Stimulated activated naive CD8-positive, alpha-beta T cell treated with anti-CD3 and anti-CD28 coated beads, Interleukin-15, Interleukin-2, amounts not matched to agents 100 U/mL and 50 U/mL, for 24 hours (primary cell): ENCODE measurements around the gene PLSCR5.

ENCODE experiments used
- ATAC-seq: fragments of 150-1000 bp; cut with Tn5 transposase; one replicate; pipeline ENCODE4 v1.10.0; 2021
- DNase-seq: peaks from one replicate; pipeline ENCODE4 v3.0.0; 2021

PLSCR5 gene

DNA sequence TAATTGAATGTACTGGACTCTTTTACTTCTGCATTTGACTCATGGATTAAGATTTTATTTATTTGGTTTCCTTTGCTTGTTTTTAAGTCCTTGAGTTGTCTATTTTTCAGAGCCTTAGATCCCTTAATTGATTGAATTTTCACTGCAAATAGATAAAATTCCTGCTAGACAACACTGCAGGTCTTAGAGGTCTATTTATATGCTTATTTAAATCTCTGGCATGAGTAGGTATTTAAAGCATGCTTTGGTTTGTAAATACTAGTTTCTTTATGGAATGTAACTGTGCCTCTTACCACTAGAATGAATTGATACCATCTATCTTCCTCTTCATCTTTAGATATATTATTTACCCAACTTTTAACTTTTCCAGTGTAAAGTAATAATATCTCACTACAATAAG lies 20.0 kb downstream of the PLSCR5 start:
- ATAC-seq (no peak), DNase-seq (no peak)

- DNase-seq, result no peak
- no peak for ATAC-seq
These were observed 23.1 kb downstream of the PLSCR5 start for GRCh38 chr3:146581951-146582467.

- no peak for DNase-seq
These were observed 24.0 kb downstream of the PLSCR5 start for GRCh38 chr3:146581080-146581601.

DNA sequence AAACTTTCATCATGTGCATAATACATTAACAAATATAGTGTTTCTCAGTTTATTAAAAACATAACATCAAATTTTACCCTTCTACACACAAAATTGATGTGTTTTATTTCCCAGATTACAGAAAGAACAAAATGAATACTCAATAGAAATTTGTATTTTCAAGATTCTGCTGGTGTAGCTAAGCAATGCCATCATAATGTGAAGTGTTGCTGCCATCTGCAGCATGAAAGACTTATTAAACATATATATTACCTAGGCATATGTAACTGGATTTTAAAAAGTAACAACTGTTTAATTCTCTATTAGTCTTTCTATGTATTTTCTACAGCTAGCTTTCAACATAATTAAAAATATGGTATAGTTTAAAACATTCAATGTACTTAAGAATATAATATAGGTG lies 27.5 kb downstream of the PLSCR5 start:
- ATAC-seq, result no peak

More at GRCh38 chr3:146581080-146581601, 24.0 kb downstream of the PLSCR5 start:
- no peak for ATAC-seq

DNA sequence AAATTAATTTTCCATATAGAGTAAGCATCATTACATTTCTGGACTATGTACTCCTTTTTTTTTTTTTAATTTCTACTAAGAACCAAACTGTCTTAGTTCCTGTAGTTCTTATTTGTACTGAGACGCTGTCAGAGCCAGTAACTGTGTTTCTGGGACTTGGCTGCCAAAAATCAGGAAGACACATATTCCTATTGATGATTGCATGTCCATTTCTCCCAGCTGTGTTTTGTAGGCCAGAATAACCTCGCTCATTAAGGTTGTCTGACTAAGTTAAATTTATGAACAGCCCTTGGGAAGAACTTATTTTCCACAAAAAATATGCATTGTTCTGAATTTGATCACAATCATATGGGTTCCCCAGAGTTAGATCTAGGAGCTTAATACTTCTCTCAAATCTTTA lies 29.5 kb downstream of the PLSCR5 start:
- DNase-seq (no peak), ATAC-seq (no peak)

More for the DNA sequence above, 27.5 kb downstream of the PLSCR5 start:
- DNase-seq, result peak; percentile 7

DNA sequence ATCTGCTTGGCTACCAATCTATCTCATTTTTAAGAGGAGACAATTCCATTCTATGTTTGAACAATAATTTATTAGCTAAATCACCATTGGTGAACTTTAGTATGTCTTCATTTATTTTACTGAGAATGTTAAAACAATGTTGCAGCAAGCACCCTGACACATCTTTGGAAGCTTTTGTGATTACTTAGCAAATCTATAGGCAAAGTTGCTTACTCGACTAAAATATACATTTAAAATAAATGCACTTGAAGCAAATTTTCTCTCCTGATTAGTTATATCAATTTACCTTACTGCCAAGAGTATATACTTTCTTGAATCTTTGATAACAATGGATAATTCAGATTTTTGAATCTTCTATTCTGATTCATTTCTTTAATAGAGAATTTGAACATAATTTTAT lies 31.0 kb downstream of the PLSCR5 start:
- no peak for DNase-seq
- no peak for ATAC-seq

- DNase-seq (no peak), ATAC-seq (no peak)
These were observed 35.8 kb downstream of the PLSCR5 start for GRCh38 chr3:146569314-146569713.

GRCh38 chr3:146566138-146566537 lies 39.0 kb downstream of the PLSCR5 start:
- no peak for ATAC-seq
- DNase-seq, result no peak

GRCh38 chr3:146561879-146562278 lies 43.3 kb downstream of the PLSCR5 start:
- DNase-seq, result no peak

DNA sequence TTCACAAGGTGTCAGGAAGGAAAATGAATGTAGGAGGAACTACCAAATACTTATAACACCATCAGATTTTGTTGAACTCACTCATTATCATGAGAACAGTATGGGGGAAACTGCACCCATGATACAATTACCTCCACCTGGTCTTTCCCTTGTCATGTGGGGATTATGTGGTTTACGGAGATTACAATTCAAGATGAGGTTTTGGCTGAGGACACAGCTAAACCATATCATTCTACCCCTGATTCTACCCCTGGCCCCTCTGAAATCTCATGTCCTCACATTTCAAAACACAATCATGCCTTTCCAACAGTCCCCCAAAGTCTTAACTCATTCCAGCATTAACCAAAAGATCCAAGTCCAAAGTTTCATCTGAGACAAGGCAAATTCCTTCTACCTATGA lies 43.7 kb downstream of the PLSCR5 start:
- no peak for ATAC-seq
- DNase-seq, result no peak

More at GRCh38 chr3:146561879-146562278, 43.3 kb downstream of the PLSCR5 start:
- ATAC-seq, result no peak

DNA sequence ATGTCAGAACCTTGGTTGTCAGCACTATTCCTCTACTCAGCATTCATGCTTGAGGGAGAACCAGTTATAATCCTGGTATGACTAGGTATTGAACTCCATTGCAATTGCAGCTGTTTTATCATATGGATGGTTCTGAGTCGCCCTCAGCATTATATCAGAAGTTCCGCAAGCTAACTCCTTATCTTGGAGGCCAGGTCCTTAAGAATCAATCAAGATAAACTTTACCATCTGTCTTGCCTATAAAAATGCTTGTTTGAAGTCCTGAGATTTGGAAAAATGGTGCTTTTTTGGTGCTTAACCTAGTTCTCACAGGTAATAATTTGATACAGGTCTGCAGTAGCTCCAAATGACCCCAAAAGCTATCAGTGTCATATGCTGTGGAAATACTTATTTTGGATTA lies 44.5 kb downstream of the PLSCR5 start:
- ATAC-seq (no peak), DNase-seq (no peak)

DNA sequence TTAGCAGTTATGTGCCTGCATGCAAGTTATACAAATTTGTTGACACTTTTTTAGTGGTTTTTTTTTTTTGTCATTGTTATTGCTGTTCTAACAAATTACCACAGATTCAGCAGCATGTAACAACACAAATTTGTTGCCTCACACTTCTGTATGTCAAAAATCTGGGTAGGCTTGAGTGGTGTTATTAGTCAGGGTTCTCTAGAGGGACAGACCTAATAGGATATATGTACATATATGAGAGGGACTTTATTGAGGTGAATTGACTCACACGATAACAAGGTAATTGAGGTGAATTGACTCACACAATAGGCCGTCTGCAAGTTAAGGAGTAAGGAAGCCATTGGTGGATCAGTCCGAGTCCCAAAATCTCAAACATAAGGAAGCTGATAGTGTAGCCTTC lies 45.8 kb downstream of the PLSCR5 start:
- ATAC-seq (no peak), DNase-seq (no peak)

GRCh38 chr3:146558781-146559180 lies 46.4 kb downstream of the PLSCR5 start:
- ATAC-seq, result no peak
- no peak for DNase-seq

DNA sequence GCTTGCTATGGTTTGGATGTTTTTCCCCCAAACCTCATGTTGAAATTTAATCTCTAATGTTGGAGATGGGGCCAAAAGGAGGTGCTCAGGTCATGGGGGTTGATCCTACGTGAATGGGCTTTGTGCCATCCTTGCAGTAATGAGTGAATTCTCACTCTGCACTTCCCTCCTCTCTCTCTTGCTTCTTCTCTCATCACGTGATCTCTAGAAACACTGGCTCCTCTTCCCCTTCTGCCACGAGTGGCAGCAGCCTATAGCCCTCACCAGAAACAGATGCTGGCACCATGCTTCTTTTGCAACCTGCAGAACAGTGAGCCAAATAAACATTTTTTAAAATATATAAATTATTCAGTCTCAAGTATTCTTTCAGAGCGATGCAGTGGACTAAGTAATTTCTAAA lies 47.4 kb downstream of the PLSCR5 start:
- DNase-seq (no peak), ATAC-seq (no peak)

DNA sequence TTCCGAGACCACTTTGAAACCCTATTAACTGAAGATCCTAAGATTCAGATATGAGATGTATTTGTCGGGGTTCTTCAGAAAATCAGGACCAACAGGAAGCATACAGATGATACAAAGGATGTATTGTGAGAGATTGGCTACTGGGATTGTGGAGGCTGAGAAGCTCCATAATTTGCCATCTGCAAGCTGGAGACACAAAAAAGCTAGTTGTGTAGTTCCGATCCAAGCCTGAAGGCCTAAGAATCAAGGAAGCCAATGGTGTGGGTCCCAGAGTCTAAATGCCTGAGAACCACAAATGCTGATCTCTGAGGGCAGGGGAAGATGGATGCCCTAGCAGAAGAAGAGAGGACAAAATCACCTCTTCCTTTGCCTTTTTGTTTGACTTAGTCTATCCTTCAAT lies 49.8 kb downstream of the PLSCR5 start:
- ATAC-seq (no peak), DNase-seq (no peak)

DNA sequence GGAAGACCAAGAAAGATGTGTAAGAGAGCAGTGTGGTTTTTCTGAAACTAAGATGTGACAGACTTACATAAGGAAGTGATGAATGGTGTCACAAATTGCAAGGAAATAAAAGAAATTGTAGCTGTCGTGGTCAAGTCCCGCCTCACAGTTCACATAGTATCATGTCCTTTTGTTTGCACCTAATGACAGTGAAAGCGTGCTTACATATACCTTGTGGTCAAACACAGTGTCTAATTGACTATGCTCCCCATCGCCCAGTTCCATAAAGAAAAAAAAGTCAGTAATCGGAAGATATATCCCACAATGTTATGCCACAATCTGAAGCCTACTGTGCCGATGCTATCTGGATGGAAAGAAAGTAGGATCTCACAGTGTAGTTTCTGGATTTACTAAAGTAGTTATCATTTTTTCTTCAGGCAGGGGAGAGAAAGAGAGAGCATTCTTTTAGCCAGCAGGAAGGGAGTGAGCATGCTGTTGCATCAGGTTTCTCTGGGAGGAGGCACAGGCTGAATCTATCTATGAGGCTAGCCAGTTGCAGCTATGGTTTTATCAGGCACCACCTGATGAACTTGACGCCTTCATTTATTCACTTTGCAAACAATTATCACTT lies 50.9 kb downstream of the PLSCR5 start:
- DNase-seq, result no peak
- no peak for ATAC-seq

DNA sequence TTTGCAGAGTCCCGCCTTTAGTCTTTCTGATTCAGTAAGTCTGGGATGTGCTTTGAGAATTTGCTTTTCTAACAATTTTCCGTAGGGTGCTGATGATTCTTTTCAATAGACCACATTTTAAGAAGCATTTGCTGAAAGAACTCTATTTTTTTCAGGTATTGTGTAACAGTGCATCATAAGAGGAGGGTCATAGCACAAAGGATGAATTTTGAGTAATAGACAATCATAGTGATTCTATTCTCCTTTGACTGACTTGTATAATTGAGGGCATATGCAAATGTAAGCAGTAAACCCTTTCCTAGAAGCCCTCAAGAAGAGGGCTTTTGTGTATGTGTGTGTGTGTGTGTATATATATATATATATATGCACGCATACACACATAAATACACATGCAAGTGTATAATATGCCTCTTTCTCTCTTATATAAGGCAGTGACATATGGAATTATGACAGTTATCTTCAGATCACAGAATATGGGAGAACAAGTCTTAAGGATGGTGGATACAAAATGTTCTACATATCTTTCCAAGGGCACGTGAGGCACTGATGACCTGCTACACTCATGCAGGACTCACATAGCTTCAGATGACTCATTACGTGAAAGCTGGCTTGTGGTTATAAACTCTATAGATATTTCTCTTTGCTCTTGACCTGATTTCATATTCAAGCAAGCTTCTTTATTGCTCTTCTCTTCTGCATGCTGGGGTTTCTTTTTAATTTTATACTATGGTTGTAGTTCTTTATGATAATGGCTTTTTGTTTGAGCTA lies 54.2 kb downstream of the PLSCR5 start:
- DNase-seq (no peak), ATAC-seq (peak; percentile 70)

DNA sequence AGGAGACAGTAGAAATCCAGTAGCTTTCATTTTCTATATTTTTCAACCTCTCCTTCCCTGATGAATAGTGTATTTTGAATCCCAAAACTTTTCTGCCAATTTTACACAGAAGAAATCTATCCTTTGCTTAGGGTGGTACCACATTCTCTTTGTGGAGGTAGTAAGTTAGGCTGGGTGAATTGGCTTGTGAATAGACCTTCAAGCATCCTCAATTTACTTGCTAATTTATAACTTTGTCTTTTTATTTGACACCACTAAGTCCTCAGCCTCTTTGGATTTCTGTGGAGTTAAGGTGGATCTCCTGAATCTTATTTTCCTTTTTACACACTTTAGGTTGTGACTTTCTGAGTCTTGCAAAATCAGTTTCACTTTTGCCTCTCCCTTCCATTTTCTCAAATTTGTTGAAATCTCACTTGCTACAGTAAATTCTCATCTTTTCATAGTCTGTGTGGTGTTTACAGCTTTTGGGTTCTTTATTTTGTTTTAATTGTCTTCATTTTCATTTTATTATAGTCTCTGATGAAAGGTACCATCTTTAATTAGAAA lies 55.0 kb downstream of the PLSCR5 start:
- no peak for DNase-seq
- no peak for ATAC-seq

DNA sequence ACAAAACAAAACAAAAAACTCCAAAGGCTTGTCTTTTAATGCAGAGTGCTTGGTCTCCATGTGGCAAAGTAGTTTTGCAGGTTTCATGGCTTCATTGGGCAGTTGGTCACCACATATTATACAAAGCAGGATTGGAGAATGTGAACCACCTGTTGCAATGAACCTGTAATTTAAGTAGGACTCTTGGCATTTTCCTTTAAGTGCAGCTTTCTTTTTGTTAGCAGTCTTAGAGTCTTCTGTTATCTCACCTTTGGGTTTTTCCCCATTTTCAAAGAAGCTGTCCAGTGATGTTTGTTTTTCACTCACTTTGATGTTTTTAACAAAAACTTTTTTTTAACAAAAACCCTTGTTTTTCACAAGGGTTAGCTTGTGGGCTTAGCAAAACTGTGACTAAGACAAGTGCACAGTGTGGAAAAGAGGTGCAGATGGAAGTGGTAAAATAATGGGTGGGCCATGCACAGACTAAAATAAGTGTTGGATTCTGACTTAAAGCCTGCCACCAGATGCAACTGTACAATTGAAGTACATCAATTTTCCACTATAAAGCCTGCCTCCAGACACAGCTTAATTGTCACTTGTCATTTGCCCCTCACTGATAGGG lies 57.8 kb downstream of the PLSCR5 start:
- DNase-seq, result no peak
- no peak for ATAC-seq

- DNase-seq (no peak), ATAC-seq (no peak)
These were observed 58.7 kb downstream of the PLSCR5 start for GRCh38 chr3:146546366-146546965.

DNA sequence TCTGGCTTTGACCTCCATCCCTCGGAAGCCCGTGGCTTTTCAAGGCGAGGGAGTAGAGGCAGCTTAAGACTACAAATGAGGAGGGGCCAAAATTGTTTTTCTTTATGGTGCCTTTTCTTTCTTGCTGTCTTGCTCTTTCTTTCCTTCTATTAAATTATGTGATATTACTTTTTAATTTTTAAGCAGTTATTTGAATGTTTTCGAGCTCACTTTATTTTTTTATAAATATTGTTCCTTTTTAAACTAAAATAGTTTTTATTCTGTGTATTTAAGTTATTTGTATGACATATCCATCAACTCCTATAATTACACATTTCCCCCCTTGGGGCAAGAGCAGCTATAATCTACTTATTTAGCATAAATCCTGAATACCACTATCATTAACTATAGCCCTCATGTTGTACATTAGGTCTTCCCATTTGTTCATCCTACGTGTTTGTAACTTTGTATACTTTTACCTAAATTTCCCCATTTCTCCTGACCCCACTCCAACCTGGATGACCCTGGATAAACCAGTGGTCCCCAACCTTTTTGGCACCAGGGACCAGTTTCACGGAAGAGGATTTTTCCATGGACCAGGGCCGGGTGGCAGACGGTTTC lies 60.1 kb downstream of the PLSCR5 start:
- ATAC-seq, result no peak
- DNase-seq, result no peak
